Hematopoietic multipotent progenitor cell treated with erythropoietin and hydrocortisone succinate and interleukin-3 and kit ligand, for 15 days (in vitro differentiated cells): ENCODE measurements around the gene ZFAND3.

Source experiments
- DNase-seq: peaks from one replicate; pipeline ENCODE4 v3.0.0-alpha.2; 2015; ENCODE audit warnings: low spot score

ZFAND3 gene

GRCh38 chr6:38187811-38188590 is 368.5 kb downstream of the ZFAND3 start:
- no peak for DNase-seq

- DNase-seq, result no peak
Measured at GRCh38 chr6:38188677-38189335, 369.3 kb downstream of the ZFAND3 start.

- no peak for DNase-seq
Measured at GRCh38 chr6:38191418-38191817, 371.9 kb downstream of the ZFAND3 start.

- DNase-seq, result no peak
Measured at GRCh38 chr6:38192011-38192410, 372.5 kb downstream of the ZFAND3 start.

GRCh38 chr6:38192487-38192886 is 373.0 kb downstream of the ZFAND3 start:
- DNase-seq, result no peak

- DNase-seq, result no peak
Measured at GRCh38 chr6:38193051-38193450, 373.5 kb downstream of the ZFAND3 start.

- no peak for DNase-seq
Measured at GRCh38 chr6:38193481-38194281, 374.2 kb downstream of the ZFAND3 start.

- DNase-seq, result no peak
Measured at GRCh38 chr6:38194282-38194572, 374.7 kb downstream of the ZFAND3 start.

- no peak for DNase-seq
Measured at GRCh38 chr6:38194589-38194988, 375.1 kb downstream of the ZFAND3 start.

- DNase-seq, result no peak
Measured at GRCh38 chr6:38195113-38195635, 375.6 kb downstream of the ZFAND3 start.

GRCh38 chr6:38198219-38198618 is 378.7 kb downstream of the ZFAND3 start:
- DNase-seq, result no peak
